H1 (cell line): ENCODE results near the gene MAMSTR. TPM values are rescaled to one million over a fixed set of nuclear protein-coding genes. Genes with fewer than 3 reads are reported as not detected.

Source experiments
- E2F6 ChIP-seq: IDR thresholded peaks from 2 replicates; pipeline ENCODE4 v1.6.1; 2012; ENCODE audit warnings: inconsistent platforms
- RFX5 ChIP-seq: IDR thresholded peaks from 2 replicates; pipeline ENCODE4 v1.6.1; 2011; ENCODE audit warnings: low read depth, low read length, improper control_type of control experiment, borderline replicate concordance
- SP4 ChIP-seq: IDR thresholded peaks from 2 replicates; pipeline ENCODE4 v1.6.1; 2012; ENCODE audit warnings: low read length, inconsistent platforms
- polyA plus RNA-seq, 7 experiments: library from polyadenylated mRNA; depleted of rRNA in 3 of 7; stranded (reverse) in 5 of 7; unstranded in 2 of 7; fragments of >200 nt in 5 of 7; fragments of 200-250 nt in 2 of 7; gene quantifications; 1 replicate in 5 of 7; 2 replicates in 1 of 7; 4 replicates in 1 of 7; pipeline versions ENCODE4 v1.2.1 to v1.2.3, GENCODE V29; 2011 to 2013; ENCODE audit warnings: missing spikeins in 2 of 7, mixed read lengths in 2 of 7
- total RNA-seq: library from RNA; stranded (reverse); fragmentation: NEBNext Ultra II Directional; extraction: Animal tissue kit (Norgen Biotek cat#: 25700); gene quantifications from 2 replicates; pipeline ENCODE4 v1.2.1, GENCODE V29; 2021

MAMSTR gene
- total and polyA plus RNA-seq, 2 of the 8 experiments (the other 6 are each of a cell fraction or from before 2014, with no cell fraction given): 2.0 to 2.3 TPM

- TF ChIP-seq E2F6: no peak
- TF ChIP-seq SP4: no peak
- TF ChIP-seq RFX5: no peak
These were observed 38.2 kb upstream of the MAMSTR start (continued) for GRCh38 chr19:48757741-48758144.
